OCI-LY1 (cell line): ENCODE measurements around the gene COL23A1.

Source experiments
- CTCF ChIP-seq: fragments of 200-600 bp; sonication (generic), shearing (Covaris generic); IDR thresholded peaks from 2 replicates; pipeline ENCODE4 v1.5.1; 2017; ENCODE audit warnings: mild to moderate bottlenecking, antibody characterized with exemption, low read length, moderate library complexity, mixed read lengths
- EZH2 ChIP-seq: fragments of 200-600 bp; sonication (generic), shearing (Covaris generic); IDR thresholded peaks from 2 replicates; pipeline ENCODE4 v1.8.0; 2017; ENCODE audit warnings: borderline replicate concordance, mixed run types, mild to moderate bottlenecking, antibody characterized with exemption, low read length, moderate library complexity, mixed read lengths

- no peak for TF ChIP-seq CTCF
- TF ChIP-seq EZH2: no peak
Measured at GRCh38 chr5:178428341-178429155, 161.6 kb downstream of the COL23A1 start.
